Testis (tissue), 3 donors: ENCODE measurements around the gene MGLL. TPM values are rescaled to one million over a fixed set of nuclear protein-coding genes. Genes with fewer than 3 reads are reported as not detected.

Experiments used
- DNase-seq: peaks from one replicate; pipeline ENCODE4 v3.0.0-alpha.2; 2019
- H3K27ac ChIP-seq, 2 donors: fragments of 200-600 bp; sonication (generic); one replicate each; pipeline ENCODE4 v1.5.1; 2019
- H3K27me3 ChIP-seq: fragments of 200-600 bp; sonication (generic); one replicate; pipeline ENCODE4 v1.5.1; 2019
- H3K36me3 ChIP-seq: fragments of 200-600 bp; sonication (generic); one replicate; pipeline ENCODE4 v1.5.1; 2017; ENCODE audit warnings: low read depth; ENCODE audit errors: missing control alignments
- H3K4me1 ChIP-seq: fragments of 200-600 bp; sonication (generic); one replicate; pipeline ENCODE4 v1.5.1; 2019
- H3K4me3 ChIP-seq, 2 donors: fragments of 200-600 bp; sonication (generic); one replicate each; pipeline ENCODE4 v1.5.1; 2017 to 2019
- H3K9me3 ChIP-seq: fragments of 200-600 bp; sonication (generic); one replicate; pipeline ENCODE4 v1.5.1; 2017
- CTCF ChIP-seq, 3 experiments: fragments of 450-650 bp in 2 of 3; fragments of 200-600 bp in 1 of 3; sonication (generic) in 1 of 3; IDR thresholded peaks; one replicate each; pipeline ENCODE4 v1.5.1; 2016 to 2019; ENCODE audit warnings: antibody characterized with exemption in 3 of 3, mild to moderate bottlenecking in 2 of 3, moderate library complexity in 1 of 3
- POLR2A ChIP-seq: fragments of 450-650 bp; IDR thresholded peaks from one replicate; pipeline ENCODE4 v1.6.1; 2017; ENCODE audit warnings: antibody characterized with exemption, mild to moderate bottlenecking, moderate library complexity
- WGBS, 2 donors: methylation state at CpG; one replicate each; pipeline ENCODE4 v1.1.5; 2018; 5-methylcytosine and 5-hydroxymethylcytosine counted together
- intact Hi-C: fragments of 100-400 bp; cut with DNase I; formaldehyde crosslinking; loops from one replicate; pipeline ENCODE4 v1.15.1; 2023; ENCODE audit warnings: low total_unique reads
- polyA plus RNA-seq: library from polyadenylated mRNA; stranded (reverse); fragments of 350-450 nt; fragmentation: Illumina TruSeq; extraction: RNeasy Lipid Tissue Mini Kit (QIAGEN cat#74804); gene quantifications from one replicate; pipeline ENCODE4 v1.2.3, GENCODE V29; 2014; ENCODE audit warnings: low read depth, low replicate concordance; ENCODE audit not compliant: insufficient read depth
- total RNA-seq, 2 donors: library from RNA; depleted of rRNA; stranded (reverse); fragments of >200 nt; gene quantifications; one replicate each; pipeline ENCODE4 v1.2.3, GENCODE V29; 2016

The MGLL gene
- total and polyA plus RNA-seq, 3 donors from 2014 or later: 18.3 to 26.0 (median 19.2) TPM

- intact Hi-C loops: no loop called here
- TF ChIP-seq POLR2A (no peak), CTCF (IDR thresholded peaks at IDR 0.05) (no peak)
- H3K27me3 ChIP-seq: no peaks in the 10 kb centered on the region
- no peak for DNase-seq
- H3K27ac ChIP-seq: no peak overlapping the region
- H3K36me3 ChIP-seq: no peaks in the 10 kb centered on the region
- WGBS, 2 donors: 88 to 93% methylated on average over 1 of the region's 1 CpG
- no peak overlapping the region for H3K4me3 ChIP-seq
- H3K9me3 ChIP-seq: no peaks in the 10 kb centered on the region
- no peaks in the 10 kb centered on the region for H3K4me1 ChIP-seq
Measured at GRCh38 chr3:127809211-127809610, 13.1 kb downstream of the MGLL start.

- H3K36me3 ChIP-seq: no peaks in the 10 kb centered on the region
- intact Hi-C loops: no loop called here
- no peaks in the 10 kb centered on the region for H3K27me3 ChIP-seq
Measured at GRCh38 chr3:127808197-127808596, 14.1 kb downstream of the MGLL start.

GRCh38 chr3:127805026-127805753 lies 17.1 kb downstream of the MGLL start:
- Histone ChIP-seq H3K9me3 (no peaks in the 10 kb centered on the region), H3K36me3 (no peaks in the 10 kb centered on the region), H3K27me3 (no peaks in the 10 kb centered on the region), H3K27ac (no peak overlapping the region), H3K4me1 (no peaks in the 10 kb centered on the region), H3K4me3 (no peak overlapping the region)
- TF ChIP-seq CTCF (IDR thresholded peaks at IDR 0.05): no peak
- TF ChIP-seq POLR2A: no peak
- 61 to 71% methylated on average over 10 of the region's 10 CpGs for WGBS, 2 donors
- intact Hi-C loops: no loop called here
- DNase-seq: no peak

More at GRCh38 chr3:127808197-127808596, 14.1 kb downstream of the MGLL start:
- Histone ChIP-seq H3K4me1 (no peaks in the 10 kb centered on the region), H3K4me3 (no peak overlapping the region), H3K27ac (no peak overlapping the region), H3K9me3 (no peaks in the 10 kb centered on the region)
- DNase-seq: no peak
- no peak for TF ChIP-seq POLR2A
- no peak for TF ChIP-seq CTCF (IDR thresholded peaks at IDR 0.05)

- TF ChIP-seq CTCF (IDR thresholded peaks at IDR 0.05): no peak
- TF ChIP-seq POLR2A: no peak
- H3K4me1 ChIP-seq: no peaks in the 10 kb centered on the region
- WGBS, 2 donors: 84 to 85% methylated on average over 5 to 9 of the region's 9 CpGs
- DNase-seq: no peak
- no peak overlapping the region for H3K4me3 ChIP-seq
- no peak overlapping the region for H3K27ac ChIP-seq
- intact Hi-C loops: no loop called here
- H3K9me3 ChIP-seq: no peaks in the 10 kb centered on the region
- no peaks in the 10 kb centered on the region for H3K36me3 ChIP-seq
- no peaks in the 10 kb centered on the region for H3K27me3 ChIP-seq
Measured at GRCh38 chr3:127804141-127804540, 18.2 kb downstream of the MGLL start.

GRCh38 chr3:127803619-127804018 lies 18.7 kb downstream of the MGLL start:
- H3K27ac ChIP-seq: no peak overlapping the region
- intact Hi-C loops: no loop called here
- DNase-seq: no peak
- H3K27me3 ChIP-seq: no peaks in the 10 kb centered on the region
- 65 to 77% methylated on average over 4 of the region's 4 CpGs for WGBS, 2 donors
- no peaks in the 10 kb centered on the region for H3K4me1 ChIP-seq
- TF ChIP-seq CTCF (IDR thresholded peaks at IDR 0.05) (no peak), POLR2A (no peak)
- H3K9me3 ChIP-seq: no peaks in the 10 kb centered on the region
- H3K36me3 ChIP-seq: no peaks in the 10 kb centered on the region
- H3K4me3 ChIP-seq: no peak overlapping the region
